GM19328 (cell line): Measurements from ENCODE around the gene LTO1.
"Not testable (repeated sequence)": the region's sequence is repeated elsewhere in the genome, so short reads cannot be mapped to it uniquely, and the experiment has no call there.

Experiments used
- ATAC-seq: cut with Tn5 transposase; IDR thresholded peaks from one replicate; pipeline ENCODE4 v1.9.1; 2021; ENCODE audit warnings: mild to moderate bottlenecking, moderate library complexity; ENCODE audit not compliant: unreplicated experiment

LTO1 gene

DNA sequence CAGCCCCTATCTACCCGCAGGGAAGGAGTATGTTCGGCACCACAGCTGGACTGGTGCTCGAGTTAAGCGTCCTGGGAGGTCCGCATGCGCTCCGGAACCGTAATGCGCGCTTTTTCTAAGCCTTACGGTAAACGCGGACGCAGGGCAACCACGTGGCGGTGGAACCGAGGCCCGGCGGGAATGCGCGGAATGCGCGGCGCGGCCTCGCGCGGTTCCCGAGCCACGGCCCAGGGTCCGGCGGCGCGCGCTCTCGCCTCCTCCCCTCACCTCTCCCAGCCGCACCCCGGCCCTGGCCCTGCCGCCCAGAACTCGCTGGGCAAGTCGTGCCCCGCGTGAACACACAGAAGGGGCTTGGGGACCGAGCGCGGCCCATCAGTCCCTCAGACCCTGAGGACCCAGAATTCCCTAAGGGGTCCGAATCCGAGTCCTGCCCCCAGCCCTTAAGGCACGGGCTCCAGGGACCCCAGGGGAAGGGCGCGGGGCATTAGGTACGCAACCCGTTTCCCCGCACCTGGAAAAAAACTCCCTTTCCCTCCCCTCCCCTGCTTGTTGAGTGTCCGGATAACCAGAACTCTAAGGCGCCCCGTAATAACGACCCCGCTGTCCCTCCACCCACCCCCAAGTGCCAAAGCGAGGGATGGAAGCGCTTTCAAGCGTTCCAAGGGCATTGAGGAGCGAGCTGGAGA is 38.5 kb downstream of the LTO1 start:
- ATAC-seq, result no peak

DNA sequence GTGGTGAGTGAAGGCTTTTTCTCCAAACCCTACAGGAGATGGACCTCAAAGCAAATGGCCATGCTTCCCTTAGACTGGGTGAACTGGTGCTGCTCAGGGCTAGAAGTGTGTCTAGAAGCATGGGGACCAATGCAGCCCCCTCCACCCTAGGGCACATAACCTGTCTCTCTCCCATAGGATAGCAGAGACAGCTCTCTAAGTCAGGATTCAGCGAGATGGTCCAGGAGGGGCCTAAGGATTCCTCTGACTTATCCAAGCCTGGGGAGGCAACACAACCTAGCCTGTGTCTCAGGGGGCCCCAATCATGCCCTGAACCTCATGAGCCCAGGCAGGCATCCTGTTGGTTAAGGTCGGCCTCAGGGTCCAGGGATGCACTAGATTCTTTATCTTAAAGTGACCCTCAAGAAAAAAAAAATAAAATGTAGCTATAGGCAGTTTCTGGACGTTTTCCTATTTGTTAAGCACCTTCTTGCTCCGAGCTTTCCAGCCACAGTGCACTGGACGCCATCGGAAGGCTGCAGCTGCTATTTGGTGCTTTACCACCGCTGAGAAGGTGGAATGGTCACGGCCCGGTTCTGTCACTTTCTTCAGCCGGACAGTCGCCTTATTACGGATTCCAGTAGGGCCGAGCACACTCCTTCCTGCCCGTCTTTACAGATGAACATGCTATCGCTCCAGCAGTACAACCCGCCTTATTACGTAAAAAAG is 39.2 kb downstream of the LTO1 start:
- ATAC-seq, result no peak

GRCh38 chr11:69635195-69635594 is 40.0 kb downstream of the LTO1 start:
- no peak for ATAC-seq

DNA sequence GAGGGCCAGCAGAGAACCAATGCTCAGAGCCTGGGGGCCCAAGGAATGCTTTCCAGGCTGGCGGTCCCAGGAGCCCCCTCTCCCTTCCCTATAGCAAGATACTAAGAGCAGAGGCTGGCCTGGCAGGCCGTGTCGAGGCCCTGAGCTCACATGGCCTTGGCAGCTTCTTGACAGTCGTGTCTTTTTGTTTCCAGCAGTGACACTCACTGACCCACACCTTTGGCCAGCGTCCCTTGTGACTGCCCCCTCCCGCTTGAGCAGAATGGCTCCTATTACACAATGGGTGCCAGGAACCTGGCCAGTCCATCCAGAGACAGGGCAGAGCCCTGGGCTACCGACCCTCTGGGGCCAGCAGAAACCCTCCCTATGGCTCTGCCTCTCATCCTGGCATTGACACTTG is 40.6 kb downstream of the LTO1 start:
- ATAC-seq, result no peak

DNA sequence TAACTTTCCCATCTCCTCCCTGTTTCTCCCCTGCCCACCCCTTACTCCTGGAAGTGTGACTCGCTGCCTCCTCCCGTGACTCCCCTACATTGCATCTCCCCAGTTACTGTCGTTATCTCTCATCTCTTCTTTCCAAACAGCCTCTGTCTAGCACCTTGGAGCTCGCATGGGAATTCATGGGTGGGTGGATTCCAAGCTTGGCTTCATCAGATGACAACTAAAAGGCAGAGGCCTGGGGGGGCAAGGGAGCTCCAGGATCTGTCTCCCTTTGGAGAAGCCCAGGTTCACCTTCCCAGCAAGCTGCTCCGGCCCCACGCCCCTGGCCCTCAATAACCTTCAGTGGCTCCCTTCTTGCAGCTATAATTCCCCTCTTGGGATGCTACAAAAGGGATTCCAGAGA is 41.1 kb downstream of the LTO1 start:
- no peak for ATAC-seq

DNA sequence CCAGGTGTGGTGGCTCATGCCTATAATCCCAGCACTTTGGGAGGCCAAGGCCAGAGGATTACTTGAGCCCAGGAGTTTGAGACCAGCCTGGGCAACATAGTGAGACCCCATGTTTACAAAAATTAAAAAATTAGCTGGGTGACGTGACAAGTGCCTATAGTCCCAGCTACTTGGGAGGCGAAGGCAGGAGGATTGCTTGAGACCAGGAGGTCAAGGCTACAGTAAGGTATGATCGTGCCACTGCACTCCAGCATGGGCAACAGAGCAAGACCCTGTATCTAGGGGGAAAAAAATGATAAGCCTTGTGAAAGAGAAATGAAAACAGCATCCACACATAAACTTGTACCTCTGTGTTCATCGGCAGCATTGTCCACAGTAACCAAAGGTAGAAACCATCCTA is 42.3 kb downstream of the LTO1 start:
- ATAC-seq, result no peak

GRCh38 chr11:69630424-69630823 is 44.7 kb downstream of the LTO1 start:
- ATAC-seq, result no peak

DNA sequence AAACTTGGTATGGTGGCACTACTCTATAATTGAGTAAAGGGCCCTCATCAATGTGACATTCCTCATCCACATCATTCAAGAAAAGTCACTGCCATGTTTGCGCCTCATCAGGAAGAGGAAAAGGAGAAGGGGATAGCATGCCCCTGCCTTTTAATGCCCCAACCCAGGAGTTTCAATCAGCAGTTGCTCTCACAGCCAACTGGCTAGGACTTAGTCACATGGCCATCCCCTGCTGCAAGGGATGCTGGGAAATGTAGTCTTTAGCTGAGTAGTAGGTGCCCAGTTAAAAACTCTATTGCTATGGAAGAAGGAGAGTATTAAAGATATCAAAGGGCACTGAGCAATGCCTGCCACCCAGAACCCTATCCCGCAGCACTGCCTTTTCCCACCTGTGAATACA is 45.1 kb downstream of the LTO1 start:
- ATAC-seq, result no peak

GRCh38 chr11:69627551-69627950 is 47.6 kb downstream of the LTO1 start:
- ATAC-seq, result no peak

DNA sequence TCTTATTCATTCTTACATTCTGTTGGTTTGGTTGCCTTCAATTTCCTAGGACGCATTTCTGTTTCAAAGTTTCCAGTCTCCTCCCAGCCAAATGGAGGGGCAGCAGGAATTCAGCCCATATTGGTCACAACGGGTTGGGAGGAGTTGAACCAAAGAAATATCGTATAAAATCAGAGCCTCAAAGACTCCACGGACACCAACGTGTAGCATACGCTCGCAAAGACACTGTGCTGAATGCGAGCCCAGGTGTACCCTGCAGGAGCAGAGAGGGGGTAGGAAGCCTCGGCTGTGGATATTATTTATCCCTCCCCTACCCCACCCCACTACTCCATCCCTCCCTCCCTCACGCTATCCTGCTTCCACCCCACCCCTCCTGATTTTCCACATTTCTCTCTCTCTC is 49.7 kb downstream of the LTO1 start:
- no peak for ATAC-seq

GRCh38 chr11:69624293-69624692 is 50.9 kb downstream of the LTO1 start:
- no peak for ATAC-seq

DNA sequence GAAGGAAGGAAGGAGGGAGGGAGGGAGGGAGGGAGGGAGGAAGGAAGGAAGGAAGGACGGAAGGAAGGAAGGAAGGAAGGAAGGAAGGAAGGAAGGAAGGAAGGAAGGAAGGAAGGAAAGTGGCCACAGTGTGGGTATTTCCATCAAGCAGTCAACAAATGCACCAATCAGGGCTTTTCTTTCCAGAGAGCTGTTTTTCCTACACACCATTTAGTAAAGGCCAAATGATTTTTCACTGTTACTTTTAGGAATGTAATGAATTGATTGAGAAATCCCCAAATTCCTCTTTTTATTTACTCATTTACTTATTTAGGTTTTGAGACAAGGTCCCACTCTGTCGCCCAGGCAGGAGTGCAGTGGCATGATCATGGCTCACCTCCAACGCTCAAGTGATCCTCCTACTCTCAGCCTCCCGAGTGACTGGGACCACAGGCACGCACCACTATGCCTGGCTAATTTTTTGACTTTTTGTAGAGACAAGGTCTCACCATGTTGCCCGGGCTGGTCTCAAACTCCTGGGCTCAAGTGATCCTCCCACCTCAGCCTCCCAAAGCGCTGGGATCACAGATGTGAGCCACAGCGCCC is 53.0 kb downstream of the LTO1 start:
- not testable (repeated sequence) for ATAC-seq

DNA sequence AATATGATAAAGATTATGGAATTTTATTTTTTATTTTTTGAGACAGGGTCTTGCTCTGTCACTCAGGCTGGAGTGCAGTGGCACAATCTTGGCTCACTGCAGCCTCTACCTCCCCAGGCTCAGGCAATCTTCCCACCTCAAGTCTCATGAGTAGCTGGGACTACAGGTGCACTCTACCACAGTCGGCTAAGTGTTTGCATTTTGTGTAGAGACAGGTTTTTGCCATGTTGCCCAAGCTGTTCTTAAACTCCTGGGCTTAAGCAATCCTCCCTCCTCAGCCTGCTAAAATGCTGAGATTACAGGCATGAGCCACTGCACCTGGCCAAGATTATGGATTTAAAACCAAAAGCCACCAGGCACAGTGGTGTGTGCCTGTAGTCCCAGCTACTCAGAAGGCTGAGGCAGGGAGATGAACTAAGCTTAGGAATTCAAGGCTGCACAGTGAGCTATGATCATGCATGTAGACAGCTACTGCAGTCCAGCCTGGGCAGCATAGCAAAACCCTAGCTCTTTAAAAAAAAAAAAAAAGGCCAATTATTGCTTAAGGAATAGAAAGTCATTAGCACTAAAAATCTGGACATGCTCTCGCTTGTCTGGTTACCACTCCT is 54.4 kb downstream of the LTO1 start:
- no peak for ATAC-seq

- ATAC-seq, result no peak
These were observed 56.9 kb downstream of the LTO1 start for GRCh38 chr11:69618237-69618636.

GRCh38 chr11:69617682-69618081 is 57.5 kb downstream of the LTO1 start:
- ATAC-seq, result no peak

DNA sequence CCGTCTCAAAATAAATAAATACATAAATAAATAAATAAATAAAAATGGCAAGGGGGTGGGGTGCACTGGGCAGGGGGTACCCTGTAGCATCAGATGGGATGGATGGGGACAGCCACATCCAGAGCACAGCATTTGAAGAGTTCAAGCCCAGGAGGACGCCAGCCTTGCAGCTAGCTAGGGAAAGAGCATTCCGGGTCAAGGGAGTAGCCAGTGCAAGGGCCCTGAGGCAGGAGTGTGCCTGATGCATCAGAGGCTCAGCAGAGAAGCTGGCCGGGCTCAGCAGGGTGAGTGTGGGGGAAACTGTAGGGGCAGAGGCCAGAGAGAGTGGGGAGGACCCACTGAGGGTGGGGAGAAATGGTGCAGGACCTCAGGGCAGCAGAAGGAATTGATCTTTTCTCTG is 57.9 kb downstream of the LTO1 start:
- ATAC-seq, result no peak
